ENCODE results near the gene PRMT7.
A peak's percentile ranks its signal among the peaks of the same experiment; 100 is the strongest.
"Not testable (repeated sequence)": the region's sequence is repeated elsewhere in the genome, so short reads cannot be mapped to it uniquely, and the experiment has no call there.

Gene PRMT7

GRCh38 chr16:68284847-68285246, 26.0 kb upstream of the PRMT7 start:
- DNase-seq: no peak

- no peak for DNase-seq
Observed at GRCh38 chr16:68285683-68286082, 25.1 kb upstream of the PRMT7 start.

- DNase-seq: no peak
Observed at GRCh38 chr16:68286153-68287074, 24.4 kb upstream of the PRMT7 start.

- DNase-seq: no peak
Observed at GRCh38 chr16:68287276-68288251, 23.3 kb upstream of the PRMT7 start.

- DNase-seq: no peak
Observed at GRCh38 chr16:68288252-68288650, 22.6 kb upstream of the PRMT7 start.

- DNase-seq: not testable (repeated sequence)
Observed at GRCh38 chr16:68288796-68289195, 22.0 kb upstream of the PRMT7 start.

GRCh38 chr16:68289202-68289601, 21.6 kb upstream of the PRMT7 start:
- no peak for DNase-seq

GRCh38 chr16:68289621-68290329, 21.0 kb upstream of the PRMT7 start:
- DNase-seq: peak; percentile 77

GRCh38 chr16:68290450-68290849, 20.4 kb upstream of the PRMT7 start:
- DNase-seq: no peak

- DNase-seq: no peak
Observed at GRCh38 chr16:68291227-68291626, 19.6 kb upstream of the PRMT7 start.

GRCh38 chr16:68292425-68292824, 18.4 kb upstream of the PRMT7 start:
- no peak for DNase-seq

GRCh38 chr16:68296291-68296690, 14.5 kb upstream of the PRMT7 start:
- no peak for DNase-seq

GRCh38 chr16:68296693-68297092, 14.1 kb upstream of the PRMT7 start:
- DNase-seq: no peak

GRCh38 chr16:68297908-68298307, 12.9 kb upstream of the PRMT7 start:
- DNase-seq: no peak

GRCh38 chr16:68298312-68298711, 12.5 kb upstream of the PRMT7 start:
- no peak for DNase-seq

GRCh38 chr16:68298907-68299561, 11.8 kb upstream of the PRMT7 start:
- no peak for DNase-seq

GRCh38 chr16:68299571-68300453, 11.0 kb upstream of the PRMT7 start:
- DNase-seq: no peak

- peak; percentile 16 for DNase-seq
Observed at GRCh38 chr16:68300734-68301459, 9.9 kb upstream of the PRMT7 start.

GRCh38 chr16:68306633-68307032, 4.2 kb upstream of the PRMT7 start:
- no peak for DNase-seq

GRCh38 chr16:68309799-68310198, 1.0 kb upstream of the PRMT7 start:
- no peak for DNase-seq

GRCh38 chr16:68310437-68310773, 414 bp upstream of the PRMT7 start:
- DNase-seq: no peak

All from stimulated activated CD8-positive, alpha-beta memory T cell treated with anti-CD3 and anti-CD28 coated beads, Interleukin-4, amount 100 ng/mL, for 48 hours (primary cell).